ENCODE measurements around the gene ARMH3. TPM values are rescaled to one million over a fixed set of nuclear protein-coding genes. Genes with fewer than 3 reads are reported as not detected.

Gene ARMH3
- total RNA-seq, 1 donor from 2014 or later, result 34.4 TPM

DNA sequence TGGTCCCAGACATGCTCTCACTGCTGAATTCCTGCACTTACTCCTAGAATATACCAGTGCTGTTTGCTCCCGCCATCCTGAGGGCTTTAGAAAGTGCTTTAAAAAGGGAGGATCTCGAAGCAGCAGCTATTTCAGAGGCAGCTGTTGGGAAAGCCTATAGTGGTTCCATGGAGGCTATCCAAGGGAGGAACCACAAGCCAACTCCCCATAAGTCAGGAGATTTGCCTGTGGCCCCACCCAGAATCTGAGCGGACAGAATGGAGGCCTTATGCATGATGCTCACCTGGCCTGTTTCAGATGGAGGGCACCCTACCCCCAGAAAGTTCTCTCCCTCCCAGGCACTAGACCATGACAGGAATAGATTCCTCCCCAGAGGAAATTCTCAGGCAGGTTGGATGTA is 210.1 kb downstream of the ARMH3 start:
- Mint-ChIP-seq H3K4me3 (ENCODE audit: low read depth) (no peak overlapping the region), H3K9me3 (ENCODE audit: low read depth) (no peaks in the 10 kb centered on the region), H3K27ac (no peak overlapping the region), H3K4me1 (ENCODE audit: low read depth) (peaks cover 10% of the 10 kb centered on the region), H3K36me3 (ENCODE audit: insufficient read depth) (peaks cover 5% of the 10 kb centered on the region), H3K27me3 (peaks cover 40% of the 10 kb centered on the region)
- DNase-seq (ENCODE audit: low spot score, unreplicated experiment), result no peak
- TF ChIP-seq, protein P1, sequence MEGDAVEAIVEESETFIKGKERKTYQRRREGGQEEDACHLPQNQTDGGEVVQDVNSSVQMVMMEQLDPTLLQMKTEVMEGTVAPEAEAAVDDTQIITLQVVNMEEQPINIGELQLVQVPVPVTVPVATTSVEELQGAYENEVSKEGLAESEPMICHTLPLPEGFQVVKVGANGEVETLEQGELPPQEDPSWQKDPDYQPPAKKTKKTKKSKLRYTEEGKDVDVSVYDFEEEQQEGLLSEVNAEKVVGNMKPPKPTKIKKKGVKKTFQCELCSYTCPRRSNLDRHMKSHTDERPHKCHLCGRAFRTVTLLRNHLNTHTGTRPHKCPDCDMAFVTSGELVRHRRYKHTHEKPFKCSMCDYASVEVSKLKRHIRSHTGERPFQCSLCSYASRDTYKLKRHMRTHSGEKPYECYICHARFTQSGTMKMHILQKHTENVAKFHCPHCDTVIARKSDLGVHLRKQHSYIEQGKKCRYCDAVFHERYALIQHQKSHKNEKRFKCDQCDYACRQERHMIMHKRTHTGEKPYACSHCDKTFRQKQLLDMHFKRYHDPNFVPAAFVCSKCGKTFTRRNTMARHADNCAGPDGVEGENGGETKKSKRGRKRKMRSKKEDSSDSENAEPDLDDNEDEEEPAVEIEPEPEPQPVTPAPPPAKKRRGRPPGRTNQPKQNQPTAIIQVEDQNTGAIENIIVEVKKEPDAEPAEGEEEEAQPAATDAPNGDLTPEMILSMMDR (IDR thresholded peaks at IDR 0.05; ENCODE audit: unreplicated experiment), result no peak

DNA sequence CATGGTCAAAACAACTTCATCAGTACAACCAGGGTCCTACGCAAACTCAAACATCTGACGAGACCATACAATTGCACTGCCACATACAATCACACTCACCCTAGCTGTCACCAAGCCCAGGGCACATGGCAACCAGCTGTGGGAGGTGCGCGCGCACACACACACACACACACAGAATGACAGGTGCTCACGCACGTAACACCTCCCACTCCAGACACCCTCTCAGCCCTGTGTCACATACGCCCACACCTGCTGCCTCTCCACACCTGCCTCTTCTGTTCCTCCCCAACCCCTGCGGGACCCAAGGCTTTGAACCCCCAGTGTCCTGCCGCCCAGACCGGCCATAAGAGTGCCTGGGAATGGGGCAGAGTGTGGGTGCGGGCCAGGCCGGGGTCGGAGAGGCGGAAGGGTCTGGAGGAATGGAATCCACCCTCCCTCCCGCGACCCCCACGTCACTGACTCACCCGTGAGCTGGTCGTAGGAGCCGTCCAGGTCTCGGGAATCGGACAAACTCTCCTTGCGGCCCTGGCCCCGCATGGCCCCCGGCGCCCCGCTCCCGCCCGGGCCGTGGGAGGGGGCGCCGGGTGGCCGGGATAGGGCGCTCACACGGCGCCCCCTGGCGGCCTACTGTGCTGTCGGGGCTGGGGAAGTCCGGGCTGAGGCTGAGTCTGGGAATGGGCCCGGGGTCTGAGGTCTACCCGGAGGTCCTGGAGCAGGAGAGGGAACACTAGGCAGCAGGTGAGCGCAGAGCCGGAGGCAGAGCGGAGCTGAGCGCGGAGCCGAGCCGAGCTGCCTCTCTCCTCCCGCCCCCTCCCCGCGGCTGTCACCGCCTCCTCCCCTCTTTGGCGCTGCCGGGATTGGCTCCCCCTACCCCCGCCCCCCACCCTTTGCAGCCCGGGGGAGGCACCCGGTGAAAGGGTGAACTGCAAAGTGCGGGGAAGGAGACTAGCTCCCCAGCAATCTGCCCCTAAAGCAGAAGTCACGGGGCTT is 212.6 kb downstream of the ARMH3 start, which contains the start of gene KCNIP2:
TSS of gene KCNIP2 (minus strand) at position 769 of the 990 bp plus-strand sequence. CDS start at position 537, 232 bp downstream.
- H3K9me3 Mint-ChIP-seq (ENCODE audit: low read depth), result no peaks in the 10 kb centered on the region
- peak; percentile 41 for DNase-seq (ENCODE audit: low spot score, unreplicated experiment)
- TF ChIP-seq, protein P1 (IDR thresholded peaks at IDR 0.05; ENCODE audit: unreplicated experiment), result peak; percentile 71
- H3K4me3 Mint-ChIP-seq (ENCODE audit: low read depth), result peak within 1 kb of the TSS; percentile 45
- peaks cover 57% of the 10 kb centered on the region for H3K27me3 Mint-ChIP-seq
- peak within 1 kb of the TSS; percentile 63 for H3K27ac Mint-ChIP-seq
- peaks cover 15% of the 10 kb centered on the region for H3K4me1 Mint-ChIP-seq (ENCODE audit: low read depth)
- H3K36me3 Mint-ChIP-seq (ENCODE audit: insufficient read depth), result peaks cover 5% of the 10 kb centered on the region

DNA sequence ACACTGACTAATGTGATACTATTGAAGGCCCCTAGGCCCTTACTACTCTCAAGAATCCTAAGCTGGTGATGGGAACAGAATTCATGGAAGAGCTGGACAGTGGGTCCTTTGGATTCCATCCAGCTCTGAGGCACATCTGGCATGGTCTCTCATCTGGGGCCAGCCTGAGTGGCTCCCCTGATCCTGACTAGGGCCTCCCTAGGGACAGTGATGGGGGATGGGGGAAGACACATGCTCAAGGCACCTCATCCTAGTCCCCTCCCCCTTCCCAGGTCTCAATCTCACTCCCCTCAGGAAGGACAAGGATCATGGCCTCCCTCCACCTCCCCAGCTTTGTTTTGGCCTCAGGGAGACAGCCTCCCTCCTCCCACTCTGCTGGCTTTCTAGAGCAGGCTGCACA is 214.1 kb downstream of the ARMH3 start:
- no peak overlapping the region for H3K27ac Mint-ChIP-seq
- DNase-seq (ENCODE audit: low spot score, unreplicated experiment), result no peak
- H3K36me3 Mint-ChIP-seq (ENCODE audit: insufficient read depth), result peaks cover 3% of the 10 kb centered on the region
- no peaks in the 10 kb centered on the region for H3K9me3 Mint-ChIP-seq (ENCODE audit: low read depth)
- TF ChIP-seq, protein P1 (IDR thresholded peaks at IDR 0.05; ENCODE audit: unreplicated experiment), result no peak
- peaks cover 15% of the 10 kb centered on the region for H3K4me1 Mint-ChIP-seq (ENCODE audit: low read depth)
- H3K27me3 Mint-ChIP-seq, result peaks cover 57% of the 10 kb centered on the region
- H3K4me3 Mint-ChIP-seq (ENCODE audit: low read depth), result no peak overlapping the region

DNA sequence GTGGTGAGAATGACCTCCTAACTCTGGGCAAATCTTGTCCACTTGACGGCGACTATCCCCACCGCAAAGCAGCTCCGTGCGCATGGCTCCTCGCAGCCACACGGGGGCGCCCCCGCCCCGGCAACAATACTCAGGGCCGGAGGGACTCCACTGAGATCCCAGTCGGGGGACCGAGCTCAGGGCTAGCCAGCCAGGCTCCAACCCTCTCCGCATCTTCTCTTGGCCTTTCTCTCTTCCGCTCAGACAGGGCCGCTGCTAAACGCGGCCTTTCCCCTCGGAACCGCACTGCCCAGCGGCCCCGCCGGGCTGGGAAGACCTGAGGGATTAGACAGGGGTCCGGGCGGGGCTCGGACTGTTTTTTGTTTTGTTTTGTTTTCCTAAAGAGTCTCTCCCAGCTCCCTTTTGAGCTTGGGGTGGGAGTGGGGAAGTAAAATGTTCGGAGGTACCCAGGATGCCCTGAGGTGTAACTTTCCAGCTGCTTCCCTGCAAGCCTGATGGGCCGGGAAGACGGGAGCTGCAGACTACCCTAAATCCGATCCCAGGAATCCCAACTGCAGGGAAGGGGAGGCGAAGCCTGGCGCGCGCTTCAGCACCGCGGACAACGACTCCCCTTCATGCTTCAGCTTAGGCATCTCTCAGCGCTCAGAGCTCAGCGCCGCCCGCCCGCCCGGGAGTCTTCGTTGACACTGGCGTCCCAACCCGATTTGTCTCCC is 215.1 kb downstream of the ARMH3 start:
- peak; percentile 79 for DNase-seq (ENCODE audit: low spot score, unreplicated experiment)
- Mint-ChIP-seq H3K4me1 (ENCODE audit: low read depth) (peaks cover 15% of the 10 kb centered on the region), H3K36me3 (ENCODE audit: insufficient read depth) (peaks cover 3% of the 10 kb centered on the region), H3K9me3 (ENCODE audit: low read depth) (no peaks in the 10 kb centered on the region), H3K4me3 (ENCODE audit: low read depth) (peak overlapping the region; percentile 29), H3K27ac (peak overlapping the region; percentile 8), H3K27me3 (peaks cover 57% of the 10 kb centered on the region)
- TF ChIP-seq, protein P1 (IDR thresholded peaks at IDR 0.05; ENCODE audit: unreplicated experiment), result peak; percentile 96

DNA sequence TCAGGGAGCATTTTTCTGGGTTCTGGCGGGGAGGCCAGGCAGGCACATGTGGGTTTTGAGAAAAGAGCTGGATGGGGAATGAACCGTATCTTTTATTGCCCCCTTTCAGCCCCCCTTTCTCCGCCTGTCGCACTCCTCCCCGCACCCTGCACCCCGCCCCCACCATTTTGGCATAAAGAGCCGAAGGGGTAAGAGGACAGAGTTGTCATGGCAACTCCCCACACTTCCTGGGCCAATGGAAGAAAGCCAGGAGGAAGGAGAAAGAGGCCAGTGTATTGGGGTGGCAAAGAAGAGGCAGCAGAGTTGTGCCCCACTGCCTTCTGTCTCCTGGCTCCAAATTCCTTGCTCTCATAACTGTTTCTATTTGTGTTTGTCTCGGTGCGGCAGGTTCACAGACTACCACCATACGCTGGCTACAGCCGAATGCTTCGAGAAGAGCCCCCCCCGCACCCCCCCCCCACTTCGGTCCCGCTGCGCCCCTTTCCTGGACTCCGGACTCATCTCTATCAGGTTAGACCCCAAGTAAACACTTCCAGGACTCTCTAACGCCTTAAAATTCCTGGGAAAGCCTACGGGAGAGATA is 215.8 kb downstream of the ARMH3 start:
- peak overlapping the region; percentile 8 for H3K27ac Mint-ChIP-seq
- H3K27me3 Mint-ChIP-seq, result peaks cover 54% of the 10 kb centered on the region
- no peak for DNase-seq (ENCODE audit: low spot score, unreplicated experiment)
- no peaks in the 10 kb centered on the region for H3K9me3 Mint-ChIP-seq (ENCODE audit: low read depth)
- H3K4me1 Mint-ChIP-seq (ENCODE audit: low read depth), result peaks cover 15% of the 10 kb centered on the region
- TF ChIP-seq, protein P1 (IDR thresholded peaks at IDR 0.05; ENCODE audit: unreplicated experiment), result no peak
- peaks cover 1% of the 10 kb centered on the region for H3K36me3 Mint-ChIP-seq (ENCODE audit: insufficient read depth)
- H3K4me3 Mint-ChIP-seq (ENCODE audit: low read depth), result peak overlapping the region; percentile 29

Measured in progenitor cell of endocrine pancreas (in vitro differentiated cells).